HG03103 (cell line): Measurements from ENCODE around the gene TMEM145.

Source experiments
- ATAC-seq: cut with Tn5 transposase; IDR thresholded peaks from one replicate; pipeline ENCODE4 v1.9.1; 2021; ENCODE audit warnings: low read depth; ENCODE audit not compliant: unreplicated experiment

Gene TMEM145

GRCh38 chr19:42277821-42278451 is 35.2 kb upstream of the TMEM145 start:
- no peak for ATAC-seq

- no peak for ATAC-seq
These were observed 34.5 kb upstream of the TMEM145 start for GRCh38 chr19:42278452-42279154.

- ATAC-seq: no peak
These were observed 33.8 kb upstream of the TMEM145 start for GRCh38 chr19:42279155-42279901.

GRCh38 chr19:42279902-42280814 is 33.0 kb upstream of the TMEM145 start:
- peak; percentile 30 for ATAC-seq

DNA sequence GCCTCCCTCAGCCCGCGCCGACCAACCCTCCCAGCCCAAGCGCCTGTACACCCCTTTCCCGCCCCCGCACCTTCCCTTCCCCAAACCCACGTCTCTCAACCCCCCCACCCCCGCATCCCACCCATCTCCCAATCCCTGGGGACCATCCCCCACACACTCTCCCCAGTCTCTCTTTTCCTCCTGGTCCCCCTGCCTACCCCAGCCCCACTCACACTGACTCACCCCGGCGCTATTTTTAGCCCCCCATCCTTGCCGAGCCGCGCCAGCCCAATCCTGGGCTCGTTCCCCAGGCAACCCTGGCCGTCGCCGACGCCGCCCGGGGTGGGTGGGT is 32.3 kb upstream of the TMEM145 start:
- no peak for ATAC-seq

DNA sequence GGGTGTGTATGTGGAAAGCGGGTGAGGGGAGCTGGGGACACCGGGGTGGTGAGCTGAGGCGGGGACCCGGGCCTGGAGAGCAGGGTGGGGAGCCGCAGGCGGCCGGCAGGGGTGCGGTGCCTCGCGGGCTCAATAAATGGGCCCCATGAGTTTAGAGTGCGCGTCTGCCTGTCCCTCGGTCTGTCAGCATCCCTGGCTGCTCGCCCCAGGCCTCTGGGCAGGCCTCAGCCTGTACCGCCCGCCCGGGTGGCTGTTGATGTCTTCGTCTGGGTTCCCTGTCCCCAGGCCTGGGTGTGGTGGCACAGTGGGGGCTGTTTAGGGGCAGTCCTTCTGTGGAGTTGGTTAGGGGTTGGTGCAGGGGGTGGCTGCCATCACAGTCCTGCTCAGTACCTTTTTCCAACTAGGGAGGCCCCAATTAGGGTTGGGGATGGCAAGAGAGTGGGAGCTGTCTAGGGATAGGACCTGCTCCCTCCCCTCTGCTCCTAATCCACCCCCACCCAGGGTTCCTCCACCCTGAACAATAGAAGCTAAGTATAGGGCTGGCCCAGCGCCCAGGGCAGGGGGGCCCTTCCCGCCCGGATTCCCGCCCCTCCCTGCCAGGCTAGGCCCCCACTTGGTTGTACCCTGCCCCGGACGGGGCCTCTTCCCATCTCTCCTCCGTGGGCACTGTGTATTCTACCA is 31.8 kb upstream of the TMEM145 start:
- no peak for ATAC-seq

GRCh38 chr19:42281827-42282762 is 31.0 kb upstream of the TMEM145 start:
- no peak for ATAC-seq

DNA sequence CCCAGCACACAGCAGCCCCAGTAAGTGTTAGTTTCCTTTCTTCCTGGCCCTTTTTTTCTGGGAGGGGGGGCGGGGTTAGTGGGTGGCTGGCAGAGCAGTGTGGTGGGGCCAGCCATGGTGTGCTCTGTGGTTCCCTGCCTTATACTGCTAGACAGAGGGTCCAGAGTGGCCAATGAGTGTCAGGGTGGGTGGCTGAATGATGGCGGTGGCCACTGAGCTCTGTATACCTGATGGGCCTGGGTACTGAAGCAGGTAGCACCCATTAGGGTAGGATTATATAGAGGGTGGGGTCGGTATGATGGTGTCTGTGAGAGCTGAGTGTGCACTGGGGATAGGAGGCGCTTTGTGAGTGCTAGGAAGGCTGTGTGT is 30.3 kb upstream of the TMEM145 start:
- ATAC-seq: no peak

DNA sequence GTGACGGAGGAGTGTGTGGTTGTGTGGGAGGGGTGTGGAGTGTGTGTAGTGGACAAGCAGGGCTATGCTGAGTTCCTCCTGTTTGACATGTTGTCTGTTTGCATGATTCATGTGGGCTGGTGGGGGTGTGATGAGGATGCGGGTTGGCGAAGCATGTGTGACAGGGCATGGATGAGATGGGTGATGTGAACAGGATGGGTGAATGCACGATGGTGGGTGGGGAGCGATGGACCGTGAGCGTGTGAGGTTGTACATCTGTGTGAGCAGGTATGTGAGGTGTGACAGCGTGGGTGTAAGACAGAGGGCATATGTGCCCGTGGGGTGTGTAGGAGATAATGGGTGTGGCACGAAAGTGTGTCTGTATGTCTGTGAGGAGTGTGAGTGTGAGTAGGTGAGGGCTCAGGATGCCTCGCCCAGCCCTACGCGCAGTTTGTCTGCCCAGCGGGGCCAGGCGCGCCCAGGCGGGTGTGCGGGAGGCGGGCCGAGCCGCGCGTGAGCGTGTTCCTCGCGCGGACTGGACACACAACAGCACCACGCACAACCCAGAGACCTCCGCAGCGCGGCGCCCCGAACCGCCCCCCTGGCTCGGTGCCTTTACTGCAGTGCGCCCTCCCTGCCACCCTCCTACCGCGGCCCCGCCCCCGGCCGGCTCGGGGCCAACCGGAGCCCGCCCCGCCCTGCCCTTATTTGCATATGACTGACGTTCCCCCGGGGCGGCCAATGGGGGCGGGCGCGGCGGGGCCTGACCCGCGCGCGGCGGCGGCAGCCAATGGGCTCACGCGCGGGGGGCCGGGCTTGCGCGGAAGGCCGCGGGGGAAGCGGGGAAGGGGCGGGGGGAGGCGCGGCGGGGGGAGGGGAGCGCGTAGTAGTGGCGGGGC is 29.7 kb upstream of the TMEM145 start:
- ATAC-seq: peak; percentile 35

- ATAC-seq: peak; percentile 24
These were observed 29.0 kb upstream of the TMEM145 start for GRCh38 chr19:42284066-42284501.

DNA sequence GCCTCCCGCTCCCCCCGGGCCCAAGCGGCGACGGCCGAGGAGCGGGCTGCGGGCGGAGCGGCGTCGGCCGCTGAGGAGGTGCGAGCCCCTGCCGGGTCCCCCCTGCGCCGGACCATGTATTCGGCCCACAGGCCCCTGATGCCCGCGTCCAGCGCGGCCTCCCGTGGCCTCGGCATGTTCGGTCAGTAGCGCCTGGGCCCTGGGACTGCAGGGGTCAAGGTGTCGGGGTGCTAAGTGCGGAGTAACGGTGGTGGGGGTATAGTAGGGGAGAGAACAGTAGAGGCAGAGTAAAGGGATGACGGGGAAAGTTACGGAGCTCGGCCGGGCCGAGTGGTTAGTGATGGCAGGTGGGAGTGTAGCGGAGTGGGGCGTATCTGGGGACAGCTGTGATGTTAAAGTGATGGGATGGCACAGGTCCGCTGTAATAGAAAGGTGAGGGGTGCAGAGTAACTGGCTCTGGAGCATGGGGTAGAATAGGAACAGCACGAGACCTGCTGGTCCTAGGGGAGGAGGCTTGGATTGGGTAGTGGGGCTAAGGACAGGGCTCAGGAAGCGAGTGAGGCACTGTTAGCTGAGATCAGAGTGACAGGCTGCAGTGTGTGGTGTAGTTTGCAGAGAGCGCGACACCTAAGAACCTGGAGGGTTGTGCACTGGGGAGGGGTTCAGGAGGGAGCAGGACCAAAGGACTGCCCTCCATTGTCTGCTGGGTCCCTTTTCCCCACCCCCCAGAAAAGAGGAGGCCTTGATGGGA is 28.3 kb upstream of the TMEM145 start:
- no peak for ATAC-seq

DNA sequence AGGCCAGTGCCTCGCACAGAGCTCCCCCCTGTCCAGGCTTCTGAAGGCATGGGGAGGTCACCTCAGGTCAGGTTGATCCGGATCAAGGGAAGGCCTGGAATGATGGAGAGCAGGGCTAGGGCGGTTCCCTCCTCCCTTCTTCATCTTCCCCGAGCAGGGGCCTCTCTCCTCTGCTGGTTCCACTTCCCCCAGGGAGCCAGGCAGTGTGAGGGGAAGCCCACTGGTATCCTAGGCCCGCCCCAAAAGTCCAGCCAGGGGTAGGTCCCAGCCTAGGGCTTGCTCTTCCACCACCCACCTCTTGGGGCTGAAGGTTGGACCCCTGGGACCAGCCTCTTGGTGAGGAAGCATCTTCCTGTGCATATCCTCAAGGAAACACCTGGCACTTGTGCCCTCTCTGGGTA is 27.6 kb upstream of the TMEM145 start:
- no peak for ATAC-seq

DNA sequence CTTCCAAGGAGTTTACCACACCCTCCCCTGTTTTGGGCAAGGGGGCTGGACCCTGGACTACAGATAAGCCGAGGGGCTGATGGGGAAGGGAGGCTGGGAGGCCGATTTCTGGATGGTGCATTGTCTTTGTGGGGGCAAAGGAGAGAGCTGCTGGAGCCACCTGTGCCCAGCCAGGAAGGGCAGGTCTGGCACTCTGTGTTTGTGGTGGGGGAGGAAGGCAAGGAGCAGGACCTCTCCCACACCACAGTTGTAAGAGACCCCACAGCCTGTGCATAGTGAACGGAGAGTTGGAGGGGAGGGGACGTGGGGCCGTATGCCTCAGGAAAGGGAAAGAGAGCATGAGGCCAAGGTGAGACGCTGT is 27.1 kb upstream of the TMEM145 start:
- ATAC-seq: no peak

GRCh38 chr19:42286349-42287016 is 26.6 kb upstream of the TMEM145 start:
- no peak for ATAC-seq

- ATAC-seq: no peak
These were observed 25.9 kb upstream of the TMEM145 start for GRCh38 chr19:42287017-42287826.

DNA sequence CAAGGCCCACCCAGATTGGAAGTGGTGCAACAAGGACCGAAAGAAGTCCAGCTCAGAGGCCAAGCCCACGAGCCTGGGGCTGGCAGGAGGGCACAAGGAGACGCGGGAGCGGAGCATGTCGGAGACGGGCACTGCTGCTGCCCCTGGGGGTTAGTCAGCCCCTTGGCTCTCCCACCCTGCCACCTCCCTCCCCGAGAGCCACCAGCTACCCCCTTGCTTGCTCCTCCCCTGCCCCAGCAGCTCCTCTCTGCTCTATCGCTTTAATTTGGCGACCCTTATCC is 25.3 kb upstream of the TMEM145 start:
- ATAC-seq: no peak

GRCh38 chr19:42288387-42288786 is 24.7 kb upstream of the TMEM145 start:
- ATAC-seq: no peak
